ENCODE measurements around the gene TWIST2.

Gene TWIST2

DNA sequence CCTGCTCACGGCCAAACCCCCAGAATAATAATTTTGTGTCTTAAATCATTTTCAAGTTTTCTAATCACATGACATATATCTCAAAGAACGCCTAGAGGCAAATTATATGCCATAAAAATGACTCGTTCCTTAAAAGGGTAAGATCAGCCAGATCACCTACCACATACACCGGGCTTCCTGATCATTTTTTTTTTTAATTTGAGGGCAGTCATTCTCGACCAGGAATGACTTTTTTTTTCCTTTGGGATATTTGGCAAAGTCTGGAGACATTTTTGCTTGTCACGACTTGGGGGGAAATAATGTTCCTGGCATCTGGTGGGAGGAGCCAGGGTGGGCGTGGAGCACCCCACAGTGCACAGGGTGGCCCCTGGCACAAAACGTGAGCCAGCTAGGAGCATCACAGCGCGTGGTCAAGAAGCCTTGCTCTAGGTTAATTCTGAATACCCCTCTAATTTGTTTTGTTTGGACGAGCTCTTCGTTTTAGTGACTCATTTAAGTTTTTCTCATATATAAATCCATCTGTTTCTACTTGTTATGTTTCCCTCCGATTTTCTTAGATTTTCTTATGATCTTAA is 94.9 kb downstream of the TWIST2 start:
- DNase-seq, result no peak

GRCh38 chr2:238943338-238944067 is 95.6 kb downstream of the TWIST2 start:
- no peak for DNase-seq

GRCh38 chr2:238945433-238946150 is 97.7 kb downstream of the TWIST2 start:
- DNase-seq, result no peak

DNA sequence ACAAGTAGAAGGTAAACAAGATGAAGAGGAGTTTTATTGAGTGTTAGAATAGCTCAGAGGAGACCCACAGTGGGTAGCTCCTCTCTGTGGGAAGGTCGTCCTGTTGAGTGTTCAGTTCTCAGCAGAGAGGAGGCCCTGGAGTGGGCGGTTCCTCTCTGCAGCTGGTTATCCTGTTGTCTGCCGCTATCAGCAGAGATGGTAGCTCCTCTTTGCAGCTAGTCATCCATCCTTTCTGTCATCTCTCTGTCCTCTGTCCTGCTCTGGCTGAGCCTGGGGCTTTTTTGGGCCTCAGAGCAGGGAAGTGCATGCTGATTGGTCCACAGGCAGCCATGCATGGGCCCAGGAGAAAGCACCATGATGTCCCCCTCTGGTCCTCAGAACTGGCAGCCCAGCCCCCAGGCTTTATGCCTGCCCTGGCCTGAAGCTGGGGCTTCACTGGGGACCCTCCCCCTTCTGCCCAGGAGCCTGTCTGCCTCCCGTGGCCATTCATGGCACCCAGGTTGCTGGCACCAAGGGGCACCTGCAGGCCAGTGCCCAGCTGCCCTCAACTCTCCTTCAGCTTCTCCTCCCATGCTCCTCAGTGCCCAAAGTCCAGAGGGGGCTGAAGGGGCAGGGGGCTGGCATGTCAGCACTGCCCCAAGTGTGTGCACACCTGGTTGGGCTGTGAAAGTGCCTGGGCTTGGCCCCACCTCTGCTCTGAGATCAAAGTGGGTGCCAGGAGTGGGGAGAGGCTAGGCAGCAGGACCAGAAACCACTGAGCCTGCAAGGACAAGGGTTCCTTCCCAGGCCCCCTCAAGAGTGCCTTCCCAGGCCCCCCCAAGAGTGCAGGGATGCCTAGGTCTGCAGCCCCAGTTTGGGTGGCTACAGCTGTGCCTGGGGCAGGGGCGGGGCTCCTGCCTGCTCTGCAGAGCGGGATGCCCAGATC is 98.7 kb downstream of the TWIST2 start:
- DNase-seq, result no peak

DNA sequence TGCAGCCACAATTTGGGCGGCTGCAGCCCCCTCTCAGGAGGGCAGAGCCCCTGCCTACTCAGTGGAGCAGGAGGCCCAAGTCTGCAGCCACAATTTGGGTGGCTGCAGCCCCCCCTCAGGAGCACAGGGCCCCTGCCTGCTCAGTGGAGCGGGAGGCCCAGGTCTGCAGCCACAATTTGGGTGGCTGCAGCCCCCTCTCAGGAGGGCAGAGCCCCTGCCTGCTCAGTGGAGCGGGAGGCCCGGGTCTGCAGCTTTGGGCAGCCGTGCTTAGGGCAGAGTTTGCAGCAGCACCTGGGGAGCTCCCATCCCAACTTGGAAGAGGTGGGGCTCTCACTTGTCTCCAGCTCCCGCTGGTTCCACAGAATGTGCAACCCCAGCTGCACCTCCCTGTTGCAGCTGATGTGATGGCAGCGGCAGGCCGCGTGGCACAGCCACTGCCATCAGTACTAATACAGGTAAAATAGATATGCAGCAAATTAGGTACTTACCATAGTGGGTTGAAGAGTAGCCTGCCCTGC is 99.4 kb downstream of the TWIST2 start:
- no peak for DNase-seq

DNA sequence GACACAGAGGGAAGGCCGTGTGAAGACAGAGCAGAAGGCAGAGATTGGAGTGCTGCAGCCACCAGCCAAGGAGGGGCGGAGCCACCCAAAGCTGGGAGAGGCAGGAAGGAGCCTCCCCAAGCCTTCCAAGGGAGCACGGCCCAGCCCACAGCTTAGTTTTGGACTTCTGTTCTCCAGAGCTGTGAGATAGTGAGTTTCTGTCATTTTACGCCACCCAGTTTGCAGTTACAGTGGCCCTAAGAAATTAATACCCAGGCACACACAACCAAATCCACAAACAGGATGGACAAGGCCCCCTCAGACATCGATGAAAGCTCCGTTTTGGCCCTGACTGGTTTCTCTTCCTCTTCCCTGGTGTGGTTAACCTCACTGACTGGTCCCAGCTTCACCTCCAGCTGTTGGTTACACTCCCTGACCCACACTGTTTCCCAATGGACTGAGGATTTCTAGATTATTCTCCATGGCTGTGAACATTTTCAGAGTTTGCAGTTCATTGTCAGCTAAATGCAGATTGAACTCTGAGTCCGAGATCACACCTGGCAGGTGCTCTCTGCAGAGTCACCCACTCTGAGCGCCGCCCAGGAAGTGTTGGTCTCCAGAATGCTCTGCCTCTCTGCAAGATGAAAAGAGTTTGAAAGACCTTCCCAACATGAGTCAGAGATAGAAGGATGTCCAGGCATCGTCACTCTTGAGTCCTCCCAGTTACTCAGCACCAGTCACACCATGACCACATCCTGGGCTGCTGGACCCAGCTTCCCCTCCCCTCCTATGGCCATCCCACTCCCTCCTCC is 100.2 kb downstream of the TWIST2 start:
- no peak for DNase-seq

- no peak for DNase-seq
These were observed 101.1 kb downstream of the TWIST2 start for GRCh38 chr2:238948765-238949641.

GRCh38 chr2:238949710-238950345 is 101.9 kb downstream of the TWIST2 start:
- no peak for DNase-seq

- no peak for DNase-seq
These were observed 102.7 kb downstream of the TWIST2 start for GRCh38 chr2:238950551-238950950.

- DNase-seq, result no peak
These were observed 104.5 kb downstream of the TWIST2 start for GRCh38 chr2:238952261-238952919.

DNA sequence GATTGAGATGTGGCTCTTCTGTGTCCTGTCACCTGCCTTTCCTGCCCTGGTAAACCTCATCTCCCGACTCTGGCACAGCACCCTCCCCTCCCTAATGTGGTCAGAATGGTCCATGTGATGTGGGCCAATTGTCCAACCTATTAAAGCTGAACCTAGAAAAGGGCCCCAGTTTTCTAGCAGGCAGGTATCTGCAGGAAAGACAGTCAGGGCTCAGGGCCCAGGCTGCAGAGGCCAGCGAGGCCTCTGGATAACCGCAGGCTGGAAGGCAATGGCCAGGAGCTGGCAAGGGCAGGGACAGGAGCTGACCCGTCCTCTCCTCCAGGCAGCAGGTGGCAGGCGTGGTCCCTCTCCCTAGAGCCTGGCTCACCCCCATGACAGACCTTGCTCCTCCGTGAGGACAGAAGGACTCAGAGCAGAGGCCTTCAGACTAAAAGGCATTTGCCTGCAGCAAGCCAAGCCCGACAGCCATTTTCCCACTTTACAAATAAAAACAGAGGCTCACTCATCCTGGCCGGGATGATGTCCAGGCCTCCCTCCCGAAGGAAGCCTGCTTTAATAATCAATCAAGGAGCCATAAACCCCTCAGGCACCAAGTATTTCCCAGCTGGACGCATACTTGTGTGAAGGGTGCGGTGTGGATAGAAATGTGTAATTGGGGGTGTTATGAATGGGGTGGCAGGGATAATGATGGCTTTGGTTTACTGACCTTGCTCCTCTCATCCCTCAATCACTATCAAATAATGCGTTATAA is 107.1 kb downstream of the TWIST2 start:
- no peak for DNase-seq

DNA sequence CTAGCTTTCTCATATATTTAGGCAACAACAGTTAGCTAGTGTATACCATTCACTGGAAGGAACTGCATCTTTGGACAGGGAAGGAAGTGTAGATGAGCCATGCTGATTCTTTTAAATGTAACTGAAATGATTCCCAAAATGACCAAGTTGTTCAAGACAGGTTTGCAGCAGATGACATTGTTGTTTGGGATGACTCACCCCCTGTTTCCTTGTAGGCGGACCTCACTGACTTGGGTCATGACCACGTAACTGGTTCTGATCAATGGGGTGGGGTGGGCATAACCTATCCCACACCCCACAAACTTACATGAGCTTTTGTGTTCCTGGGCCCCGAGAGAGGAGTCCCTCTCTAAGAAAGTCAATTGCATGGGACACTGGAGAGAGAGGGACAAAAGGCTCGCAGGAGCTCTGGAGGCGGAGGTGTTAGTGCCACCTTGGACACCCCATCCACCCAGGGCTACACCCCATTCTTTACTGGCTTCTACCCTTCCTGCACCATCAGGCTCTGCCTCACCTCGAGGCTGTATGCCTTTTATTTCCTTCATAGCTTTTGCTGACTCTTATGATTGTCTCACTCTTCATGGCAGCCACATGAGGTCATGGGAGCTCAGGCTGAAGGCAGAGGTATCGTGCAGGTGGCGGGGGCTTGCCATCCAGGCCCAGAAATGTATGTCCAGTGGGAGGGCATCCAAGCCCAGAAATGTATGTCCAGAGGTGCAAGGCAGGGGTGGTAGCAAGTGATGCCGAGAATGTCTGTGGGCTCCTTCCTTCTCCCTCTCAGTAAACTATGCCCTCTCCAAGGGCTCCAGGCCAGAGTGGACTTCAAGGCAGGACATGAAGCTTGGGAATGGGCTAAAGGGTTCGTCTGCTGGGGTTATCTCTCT is 108.0 kb downstream of the TWIST2 start:
- DNase-seq, result no peak

GRCh38 chr2:238956676-238957075 is 108.8 kb downstream of the TWIST2 start:
- DNase-seq, result no peak
